NCI-H748 (cell line): Measurements from ENCODE around the gene EIPR1.

Experiments used
- DNase-seq: peaks from one replicate; lab custom pipeline; 2025; ENCODE audit not compliant: unreplicated experiment; lab: John Stamatoyannopoulos, UW

EIPR1 gene

GRCh38 chr2:3223080-3223923 is 154.3 kb downstream of the EIPR1 start:
- DNase-seq, result no peak

GRCh38 chr2:3222636-3223035 is 155.0 kb downstream of the EIPR1 start:
- no peak for DNase-seq

- DNase-seq, result no peak
These were observed 158.1 kb downstream of the EIPR1 start for GRCh38 chr2:3219536-3219935.

- DNase-seq, result no peak
These were observed 160.0 kb downstream of the EIPR1 start for GRCh38 chr2:3217646-3218045.

- no peak for DNase-seq
These were observed 160.7 kb downstream of the EIPR1 start for GRCh38 chr2:3216841-3217495.

GRCh38 chr2:3214806-3215404 is 162.7 kb downstream of the EIPR1 start:
- no peak for DNase-seq

- no peak for DNase-seq
These were observed 163.6 kb downstream of the EIPR1 start for GRCh38 chr2:3214065-3214464.

- no peak for DNase-seq
These were observed 164.6 kb downstream of the EIPR1 start for GRCh38 chr2:3212984-3213383.

GRCh38 chr2:3212061-3212362 is 165.6 kb downstream of the EIPR1 start:
- no peak for DNase-seq

GRCh38 chr2:3211256-3212060 is 166.2 kb downstream of the EIPR1 start:
- no peak for DNase-seq

GRCh38 chr2:3210257-3210656 is 167.4 kb downstream of the EIPR1 start:
- DNase-seq, result no peak

- no peak for DNase-seq
These were observed 168.4 kb downstream of the EIPR1 start for GRCh38 chr2:3209258-3209657.

- DNase-seq, result no peak
These were observed 169.0 kb downstream of the EIPR1 start for GRCh38 chr2:3208591-3208990.

GRCh38 chr2:3208179-3208578 is 169.4 kb downstream of the EIPR1 start:
- DNase-seq, result no peak

- DNase-seq, result no peak
These were observed 170.5 kb downstream of the EIPR1 start for GRCh38 chr2:3207091-3207491.

GRCh38 chr2:3205845-3206244 is 171.8 kb downstream of the EIPR1 start:
- no peak for DNase-seq

GRCh38 chr2:3204031-3204821 is 173.4 kb downstream of the EIPR1 start:
- DNase-seq, result no peak

- DNase-seq, result no peak
These were observed 174.1 kb downstream of the EIPR1 start for GRCh38 chr2:3203497-3204019.

- no peak for DNase-seq
These were observed 174.7 kb downstream of the EIPR1 start for GRCh38 chr2:3202926-3203325.

- DNase-seq, result no peak
These were observed 176.3 kb downstream of the EIPR1 start for GRCh38 chr2:3201281-3201680.
